Measurements from ENCODE around the gene SH3D19.

GRCh38 chr4:151098979-151099228 is 226.5 kb downstream of the SH3D19 start:
- TF ChIP-seq POLR2AphosphoS5 (IDR thresholded peaks at IDR 0.05): no peak
- no peak for TF ChIP-seq CTCF (IDR thresholded peaks at IDR 0.05)
- TF ChIP-seq POLR2A (IDR thresholded peaks at IDR 0.05): no peak

All from gastroesophageal sphincter (tissue), 3 donors.